Pancreas (tissue), 10 donors: ENCODE data around the gene SFXN4. TPM values are rescaled to one million over a fixed set of nuclear protein-coding genes. Genes with fewer than 3 reads are reported as not detected.
A peak's percentile ranks its signal among the peaks of the same experiment; 100 is the strongest.

Experiments
- ATAC-seq, 4 donors: fragments of 200-7000 bp; cut with Tn5 transposase; one replicate each; pipeline versions ENCODE4 v1.8.0 to v1.9.1; 2020; ENCODE audit warnings: mild to moderate bottlenecking in 4 of 4, moderate library complexity in 4 of 4
- DNase-seq, 6 donors: peaks; one replicate each; pipeline ENCODE4 v3.0.0-alpha.2; 2020
- FAIRE-seq: peaks from 2 replicates; lab custom pipeline; 2012; peaks lifted over from hg19 to GRCh38; lab: Jason Lieb, UNC
- H3K27ac ChIP-seq, 4 donors: fragments of 200-600 bp; sonication (generic); 1 replicate in 3 of 4; 2 replicates in 1 of 4; pipeline versions ENCODE4 v1.5.0 to v1.8.0; 2020
- H3K27me3 ChIP-seq, 4 donors: fragments of 200-600 bp; one replicate each; pipeline ENCODE4 v1.8.0; 2021
- H3K36me3 ChIP-seq, 3 donors: fragments of 200-600 bp; sonication (generic) in 1 of 3; one replicate each; pipeline versions ENCODE4 v1.5.0 to v1.8.0; 2020 to 2021
- H3K4me1 ChIP-seq, 3 donors: fragments of 200-600 bp; one replicate each; pipeline ENCODE4 v1.8.0; 2021
- H3K4me3 ChIP-seq, 4 donors: fragments of 200-600 bp; sonication (generic) in 2 of 4; one replicate each; pipeline versions ENCODE4 v1.5.0 to v1.8.0; 2020 to 2021
- H3K9me3 ChIP-seq, 4 donors: fragments of 200-600 bp; one replicate each; pipeline ENCODE4 v1.8.0; 2021
- WGBS, 2 donors: extraction: QIAGEN DNeasy Blood & Tissue Kit; methylation state at CpG; one replicate each; pipeline ENCODE4 v1.1.7; 2013; 5-methylcytosine and 5-hydroxymethylcytosine counted together
- intact Hi-C, 3 donors: fragments of 100-400 bp; cut with DNase I; formaldehyde crosslinking; loops; one replicate each; pipeline versions ENCODE4 v1.11.1 to v1.14.2; 2022
- polyA plus RNA-seq, 2 donors: library from polyadenylated mRNA; stranded (reverse); fragments of 200-250 nt; gene quantifications; one replicate each; pipeline ENCODE4 v1.2.3, GENCODE V29; 2013
- total RNA-seq, 6 donors: library from RNA; stranded (reverse); fragmentation: NEBNext Ultra II Directional in 4 of 6; extraction: Animal tissue kit (Norgen Biotek cat#: 25700) in 4 of 6; gene quantifications; one replicate each; pipeline versions ENCODE4 v1.2.1 to v1.2.4, GENCODE V29; 2021 to 2023
- TF ChIP-seq, protein P1 (sequence below), 4 donors: fragments of 200-600 bp; sonication (generic) in 3 of 4; IDR thresholded peaks; one replicate each; pipeline versions ENCODE4 v1.5.0 to v1.8.0; 2021; ENCODE audit warnings: antibody characterized with exemption in 4 of 4
- donor health status: healthy with polysubstance abuse.
- donor health status: DM: no; HTN: no; CAD: no; lungs with moderate emphysema.
- donor health status: DM: no; HTN: no; CAD: no.
- donor health status: control.
- donor health status: control.
- donor health status: Bipolar disorder and iron deficiency.
- donor health status: DM: yes; HTN: yes; CAD: no.
- donor health status: DM: no; HTN: no; CAD: no.
- donor health status: DM: no; HTN: no; CAD: no.
- donor health status: DM: yes; HTN: yes; CAD: no.

Gene SFXN4
- total and polyA plus RNA-seq, 8 donors: 16.1 to 58.6 (median 22.5) TPM

GRCh38 chr10:119120875-119121274 is 44.6 kb downstream of the SFXN4 start:
- Histone ChIP-seq H3K36me3 (peaks cover 0 to 10% (median 0%) of the 10 kb centered on the region in 3 donors), H3K4me3 (no peak overlapping the region), H3K9me3 (no peaks in the 10 kb centered on the region), H3K27me3 (no peaks in the 10 kb centered on the region), H3K4me1 (peaks cover 0 to 7% (median 0%) of the 10 kb centered on the region in 3 donors), H3K27ac (peak overlapping the region in 2 of 4 donors; percentile 51 to 63)
- intact Hi-C loops: no loop called here
- ATAC-seq: no peak
- TF ChIP-seq, protein P1, sequence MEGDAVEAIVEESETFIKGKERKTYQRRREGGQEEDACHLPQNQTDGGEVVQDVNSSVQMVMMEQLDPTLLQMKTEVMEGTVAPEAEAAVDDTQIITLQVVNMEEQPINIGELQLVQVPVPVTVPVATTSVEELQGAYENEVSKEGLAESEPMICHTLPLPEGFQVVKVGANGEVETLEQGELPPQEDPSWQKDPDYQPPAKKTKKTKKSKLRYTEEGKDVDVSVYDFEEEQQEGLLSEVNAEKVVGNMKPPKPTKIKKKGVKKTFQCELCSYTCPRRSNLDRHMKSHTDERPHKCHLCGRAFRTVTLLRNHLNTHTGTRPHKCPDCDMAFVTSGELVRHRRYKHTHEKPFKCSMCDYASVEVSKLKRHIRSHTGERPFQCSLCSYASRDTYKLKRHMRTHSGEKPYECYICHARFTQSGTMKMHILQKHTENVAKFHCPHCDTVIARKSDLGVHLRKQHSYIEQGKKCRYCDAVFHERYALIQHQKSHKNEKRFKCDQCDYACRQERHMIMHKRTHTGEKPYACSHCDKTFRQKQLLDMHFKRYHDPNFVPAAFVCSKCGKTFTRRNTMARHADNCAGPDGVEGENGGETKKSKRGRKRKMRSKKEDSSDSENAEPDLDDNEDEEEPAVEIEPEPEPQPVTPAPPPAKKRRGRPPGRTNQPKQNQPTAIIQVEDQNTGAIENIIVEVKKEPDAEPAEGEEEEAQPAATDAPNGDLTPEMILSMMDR (IDR thresholded peaks at IDR 0.05): no peak
- no peak for FAIRE-seq
- DNase-seq: peak in 1 of 6 donors; percentile 22
- 53 to 56% methylated on average over 2 of the region's 2 CpGs for WGBS, 2 donors

- FAIRE-seq (no peak), DNase-seq (peak in 3 of 6 donors; percentile 38 to 41 (median 39)), ATAC-seq (peak; percentile 81 to 91 (median 88))
- peak overlapping the region in 2 of 4 donors; percentile 51 to 63 for H3K27ac ChIP-seq
- intact Hi-C loops: no loop called here
- peaks cover 0 to 7% (median 0%) of the 10 kb centered on the region in 3 donors for H3K4me1 ChIP-seq
- WGBS, 2 donors: 36 to 39% methylated on average over 4 of the region's 4 CpGs
- peaks cover 0 to 5% (median 0%) of the 10 kb centered on the region in 3 donors for H3K36me3 ChIP-seq
- no peaks in the 10 kb centered on the region for H3K9me3 ChIP-seq
- H3K27me3 ChIP-seq: no peaks in the 10 kb centered on the region
- TF ChIP-seq, protein P1 (IDR thresholded peaks at IDR 0.05): no peak
- H3K4me3 ChIP-seq: no peak overlapping the region
Measured at GRCh38 chr10:119120413-119120867, 45.1 kb downstream of the SFXN4 start.

DNA sequence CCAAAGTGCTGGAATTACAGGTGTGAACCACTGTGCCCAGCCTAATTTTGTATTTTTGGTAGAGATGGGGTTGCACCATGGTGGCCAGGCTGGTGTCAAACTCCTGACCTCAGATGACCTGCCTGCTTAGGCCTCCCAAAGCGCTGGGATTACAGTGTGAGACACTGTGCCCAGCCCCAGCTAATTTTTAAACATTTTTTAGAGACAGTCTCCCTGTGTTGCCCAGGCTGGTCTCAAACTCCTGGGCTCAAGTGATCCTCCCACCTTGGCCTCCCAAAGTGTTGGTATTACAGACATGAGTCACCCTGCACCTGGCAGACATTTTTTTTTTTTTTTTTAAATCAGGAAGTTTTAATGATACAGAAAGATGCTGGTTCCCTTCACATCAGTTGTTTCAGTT is 46.1 kb downstream of the SFXN4 start:
- peaks cover 0 to 8% (median 0%) of the 10 kb centered on the region in 3 donors for H3K36me3 ChIP-seq
- TF ChIP-seq, protein P1 (IDR thresholded peaks at IDR 0.05): no peak
- no peak overlapping the region for H3K27ac ChIP-seq
- H3K4me3 ChIP-seq: no peak overlapping the region
- DNase-seq (no peak), FAIRE-seq (no peak), ATAC-seq (peak; percentile 10 to 34 (median 31))
- H3K27me3 ChIP-seq: no peaks in the 10 kb centered on the region
- 90 to 100% methylated on average over 1 of the region's 1 CpG for WGBS, 2 donors
- intact Hi-C loops: no loop called here
- peaks cover 0 to 7% (median 0%) of the 10 kb centered on the region in 3 donors for H3K4me1 ChIP-seq
- no peaks in the 10 kb centered on the region for H3K9me3 ChIP-seq

DNA sequence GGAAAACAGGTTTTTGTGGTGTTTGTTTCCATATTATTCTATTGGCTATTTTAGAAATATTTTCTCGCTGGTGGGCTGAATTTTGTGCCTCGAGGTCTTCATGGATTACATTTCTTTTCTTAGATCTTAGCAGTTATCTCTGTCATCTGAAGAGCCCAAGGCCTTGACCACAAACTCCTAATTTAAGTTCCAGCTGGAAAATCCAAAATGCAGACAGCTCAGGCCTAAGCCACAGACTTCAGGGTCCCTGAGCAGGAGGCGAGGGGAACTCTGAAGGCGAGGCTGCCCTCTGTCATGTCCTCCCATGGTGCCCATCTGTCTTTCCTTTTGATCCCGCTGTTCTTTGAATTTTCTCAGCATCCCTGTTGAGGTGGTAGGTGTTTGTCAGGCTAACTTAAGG is 47.3 kb downstream of the SFXN4 start:
- Histone ChIP-seq H3K9me3 (no peaks in the 10 kb centered on the region), H3K4me1 (peaks cover 0 to 7% (median 0%) of the 10 kb centered on the region in 3 donors), H3K36me3 (peaks cover 0 to 11% (median 0%) of the 10 kb centered on the region in 3 donors), H3K27me3 (no peaks in the 10 kb centered on the region), H3K4me3 (no peak overlapping the region), H3K27ac (no peak overlapping the region)
- TF ChIP-seq, protein P1 (IDR thresholded peaks at IDR 0.05): no peak
- ATAC-seq (no peak), DNase-seq (peak in 1 of 6 donors; percentile 5), FAIRE-seq (no peak)
- 95 to 96% methylated on average over 5 of the region's 5 CpGs for WGBS, 2 donors
- intact Hi-C loops: no loop called here

DNA sequence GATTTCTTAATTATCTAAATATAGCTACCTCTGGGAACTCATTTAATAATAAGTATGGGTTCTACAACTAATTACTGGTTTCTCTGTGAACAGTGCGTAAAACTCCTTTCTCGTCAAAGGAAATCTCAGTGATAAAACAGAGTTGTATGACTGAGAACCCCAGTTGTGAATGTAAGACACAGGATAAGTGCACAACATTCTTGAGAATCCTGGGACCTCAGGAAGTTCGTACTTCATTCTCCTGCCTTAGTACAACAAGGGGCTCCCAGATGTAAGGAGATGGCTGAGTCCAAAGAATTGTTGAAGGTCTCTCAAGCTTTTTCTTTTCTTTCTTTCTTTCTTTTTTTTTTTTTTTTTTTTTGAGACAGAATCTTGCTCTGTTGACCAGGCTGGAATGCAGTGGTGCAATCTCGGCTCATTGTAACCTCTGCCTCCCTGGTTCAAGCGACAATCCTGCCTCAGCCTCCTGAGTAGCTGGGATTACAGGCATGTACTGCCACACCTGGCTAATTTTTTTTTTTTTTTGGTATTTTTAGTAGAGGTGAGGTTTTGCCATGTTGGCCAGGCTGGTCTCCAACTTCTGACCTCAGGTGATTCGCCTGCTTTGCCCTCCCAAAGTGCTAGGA is 49.1 kb downstream of the SFXN4 start:
- Histone ChIP-seq H3K27me3 (no peaks in the 10 kb centered on the region), H3K4me3 (no peak overlapping the region), H3K36me3 (peaks cover 0 to 11% (median 5%) of the 10 kb centered on the region in 3 donors), H3K27ac (no peak overlapping the region), H3K4me1 (peaks cover 0 to 7% (median 0%) of the 10 kb centered on the region in 3 donors), H3K9me3 (no peaks in the 10 kb centered on the region)
- 95 to 96% methylated on average over 6 of the region's 6 CpGs for WGBS, 2 donors
- TF ChIP-seq, protein P1 (IDR thresholded peaks at IDR 0.05): no peak
- DNase-seq: no peak
- ATAC-seq: no peak
- no peak for FAIRE-seq
- intact Hi-C loops: no loop called here
